ENCODE results near the gene LEPROT. TPM values are rescaled to one million over a fixed set of nuclear protein-coding genes. Genes with fewer than 3 reads are reported as not detected.
"Not testable (repeated sequence)": the region's sequence is repeated elsewhere in the genome, so short reads cannot be mapped to it uniquely, and the experiment has no call there.

The LEPROT gene
- total RNA-seq, 2 donors from 2014 or later = 59.8 to 77.1 TPM

GRCh38 chr1:65431111-65431705 lies 10.7 kb downstream of the LEPROT start:
- ATAC-seq = no peak
- intact Hi-C loops (cut with DNase I, micrococcal nuclease) = no loop called here
- DNase-seq = no peak

- ATAC-seq (no peak), DNase-seq (no peak)
- intact Hi-C loops (cut with DNase I, micrococcal nuclease) = no loop called here
Observed at GRCh38 chr1:65432918-65433317, 12.4 kb downstream of the LEPROT start.

- intact Hi-C loops (cut with DNase I, micrococcal nuclease) = no loop called here
- ATAC-seq (no peak), DNase-seq (no peak)
Observed at GRCh38 chr1:65434255-65434654, 13.8 kb downstream of the LEPROT start.

DNA sequence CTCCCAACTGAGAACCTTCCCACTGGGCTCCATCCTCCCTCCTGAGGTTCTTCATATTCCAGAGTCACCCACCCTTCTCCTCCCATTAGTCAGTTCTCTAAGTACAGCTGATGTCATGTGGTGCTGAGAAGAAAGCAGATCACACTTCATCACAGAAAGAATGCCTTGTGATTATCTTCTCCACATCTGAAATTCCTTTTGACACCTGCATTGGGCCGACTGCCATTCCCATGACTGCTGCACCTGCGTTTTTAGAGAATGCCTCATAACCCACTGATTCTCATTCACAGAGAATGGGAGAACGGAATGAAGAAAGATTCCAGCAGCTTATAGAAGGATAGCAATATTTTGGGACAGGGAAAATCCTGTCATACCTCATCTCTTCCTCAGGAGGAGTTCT lies 14.3 kb downstream of the LEPROT start:
- ATAC-seq (no peak), DNase-seq (no peak)
- intact Hi-C loops (cut with DNase I, micrococcal nuclease) = no loop called here

DNA sequence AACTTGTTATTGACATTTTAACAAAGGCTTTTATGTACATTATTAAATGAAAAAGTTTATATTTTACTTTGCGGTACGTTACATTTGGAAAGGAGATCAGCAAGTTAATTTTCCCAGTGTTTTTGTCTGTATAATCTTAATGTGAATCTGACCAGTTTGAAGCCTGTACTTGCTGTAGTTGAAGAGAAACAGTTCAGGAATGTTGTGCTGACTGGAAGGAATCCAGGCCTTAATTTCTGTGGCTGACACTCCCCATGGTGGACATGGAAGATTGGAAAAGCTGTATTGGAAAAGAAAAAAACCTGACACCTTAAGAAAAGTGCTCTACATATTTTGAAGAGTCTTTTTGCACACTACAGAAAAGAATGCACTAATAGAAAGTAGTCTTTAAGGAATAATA lies 15.5 kb downstream of the LEPROT start:
- ATAC-seq (no peak), DNase-seq (no peak)
- intact Hi-C loops (cut with DNase I, micrococcal nuclease) = no loop called here

- DNase-seq (no peak), ATAC-seq (no peak)
- intact Hi-C loops (cut with DNase I, micrococcal nuclease) = no loop called here
Observed at GRCh38 chr1:65437616-65438015, 17.1 kb downstream of the LEPROT start.

DNA sequence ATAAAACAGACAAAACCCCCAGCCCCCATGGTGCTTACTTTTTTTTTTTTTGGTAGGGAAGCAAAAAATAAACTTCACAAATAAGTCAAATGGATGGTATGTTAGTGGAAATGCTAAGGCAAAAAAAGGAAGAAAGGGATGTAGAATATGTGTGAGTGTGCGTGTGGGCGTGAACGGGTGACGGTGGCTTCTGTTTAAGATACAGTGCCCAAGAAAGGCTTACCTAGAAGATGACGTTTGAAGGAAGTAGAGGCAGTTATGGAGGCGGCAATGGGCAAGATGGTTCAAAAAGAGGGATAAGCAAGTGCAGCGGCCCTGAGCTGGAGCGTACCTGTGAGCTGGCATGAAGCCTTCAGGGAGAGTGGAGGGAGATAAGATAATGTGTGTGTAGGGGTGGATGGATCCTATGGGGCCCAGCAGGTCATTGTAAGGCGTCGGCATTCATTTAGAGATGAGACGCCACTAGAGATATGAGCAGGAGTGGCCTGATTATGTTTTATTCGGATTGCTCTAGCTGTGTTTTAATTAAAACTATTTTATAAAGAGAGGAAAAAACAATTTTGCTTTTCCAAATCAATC lies 19.9 kb downstream of the LEPROT start:
- intact Hi-C loops (cut with DNase I, micrococcal nuclease) = no loop called here
- no peak for ATAC-seq
- no peak for DNase-seq

DNA sequence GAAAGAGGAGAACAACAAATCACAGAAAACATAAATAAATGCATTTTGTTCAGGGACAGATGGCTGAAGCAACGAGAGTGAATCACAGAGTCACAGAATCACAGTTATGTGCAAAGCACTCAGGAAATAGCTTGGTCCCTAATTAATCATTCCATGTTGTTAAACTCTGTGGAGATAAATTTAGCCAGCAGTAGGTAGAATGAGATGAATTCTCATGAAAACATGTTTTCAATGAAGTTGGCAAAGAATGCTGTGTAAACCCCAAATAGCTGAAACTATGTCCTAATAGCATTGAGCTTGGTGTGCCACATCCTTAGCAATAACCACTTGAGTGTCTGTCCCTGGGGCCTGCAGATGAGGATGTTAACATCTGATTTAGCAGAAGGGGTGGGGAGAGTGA lies 20.4 kb downstream of the LEPROT start:
- DNase-seq = no peak
- no peak for ATAC-seq
- intact Hi-C loops (cut with DNase I, micrococcal nuclease) = no loop called here

GRCh38 chr1:65441464-65441863 lies 21.0 kb downstream of the LEPROT start:
- DNase-seq (no peak), ATAC-seq (no peak)
- intact Hi-C loops (cut with DNase I, micrococcal nuclease) = no loop called here

GRCh38 chr1:65442442-65442841 lies 22.0 kb downstream of the LEPROT start:
- ATAC-seq (no peak), DNase-seq (no peak)
- intact Hi-C loops (cut with DNase I, micrococcal nuclease) = no loop called here

DNA sequence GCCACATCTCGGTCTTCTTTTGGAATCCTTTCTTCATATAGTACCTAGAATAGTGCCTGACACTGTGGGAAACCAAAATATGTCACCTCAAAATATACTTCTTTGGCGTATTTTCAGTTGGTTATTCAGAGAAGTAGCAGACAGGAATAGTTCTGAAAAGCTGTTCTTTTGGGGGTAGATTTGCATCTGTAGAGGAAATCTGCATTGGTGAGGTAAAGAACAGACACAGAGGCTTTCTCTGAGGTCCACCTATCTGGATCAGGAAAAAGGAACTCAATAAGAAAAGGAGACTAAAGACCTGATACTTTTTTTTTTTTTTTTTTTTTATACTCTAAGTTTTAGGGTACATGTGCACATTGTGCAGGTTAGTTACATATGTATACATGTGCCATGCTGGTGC lies 23.2 kb downstream of the LEPROT start:
- intact Hi-C loops (cut with DNase I, micrococcal nuclease) = no loop called here
- ATAC-seq = no peak
- no peak for DNase-seq

DNA sequence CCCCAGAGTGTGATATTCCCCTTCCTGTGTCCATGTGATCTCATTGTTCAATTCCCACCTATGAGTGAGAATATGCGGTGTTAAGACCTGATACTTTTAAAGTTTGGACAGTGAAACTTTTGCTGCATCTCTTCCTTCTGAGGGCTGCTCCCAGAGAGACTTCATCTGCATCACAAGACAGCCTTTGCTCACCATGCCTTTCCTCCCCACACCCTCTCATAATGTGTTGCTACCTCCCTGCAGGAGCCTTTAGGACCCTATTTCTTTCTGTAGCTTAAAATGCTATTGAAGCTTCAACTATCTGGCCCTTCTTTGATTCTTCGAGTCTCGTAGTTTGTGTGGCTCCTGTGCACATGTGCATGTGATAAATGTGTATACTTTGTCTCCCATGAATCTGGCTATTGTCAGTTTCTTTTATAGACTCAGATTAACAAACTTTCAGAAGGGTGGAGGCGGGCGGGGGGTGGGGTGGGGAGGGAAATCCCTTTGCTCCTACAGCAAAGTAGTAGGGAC lies 23.7 kb downstream of the LEPROT start:
- no peak for ATAC-seq
- intact Hi-C loops (cut with DNase I, micrococcal nuclease) = no loop called here
- no peak for DNase-seq

DNA sequence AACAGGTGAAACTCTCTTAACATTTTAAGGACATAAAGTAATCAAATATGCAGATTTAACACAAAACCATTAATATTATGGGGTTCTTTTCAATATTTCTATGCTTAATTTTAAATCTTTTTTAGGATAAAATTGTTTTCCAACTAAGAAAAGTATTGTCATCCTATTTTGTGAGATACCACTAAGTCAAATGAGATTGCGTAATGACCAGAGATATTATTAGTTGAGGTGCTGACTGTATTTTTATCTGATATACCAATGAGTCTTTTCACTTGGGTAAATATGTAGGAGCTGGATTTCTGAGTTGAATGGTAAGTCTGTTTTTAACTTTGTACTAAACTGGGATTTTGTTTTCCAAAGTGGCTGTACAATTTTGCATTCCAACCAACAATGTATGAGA lies 25.4 kb downstream of the LEPROT start:
- no peak for DNase-seq
- intact Hi-C loops (cut with DNase I, micrococcal nuclease) = no loop called here
- ATAC-seq = no peak

DNA sequence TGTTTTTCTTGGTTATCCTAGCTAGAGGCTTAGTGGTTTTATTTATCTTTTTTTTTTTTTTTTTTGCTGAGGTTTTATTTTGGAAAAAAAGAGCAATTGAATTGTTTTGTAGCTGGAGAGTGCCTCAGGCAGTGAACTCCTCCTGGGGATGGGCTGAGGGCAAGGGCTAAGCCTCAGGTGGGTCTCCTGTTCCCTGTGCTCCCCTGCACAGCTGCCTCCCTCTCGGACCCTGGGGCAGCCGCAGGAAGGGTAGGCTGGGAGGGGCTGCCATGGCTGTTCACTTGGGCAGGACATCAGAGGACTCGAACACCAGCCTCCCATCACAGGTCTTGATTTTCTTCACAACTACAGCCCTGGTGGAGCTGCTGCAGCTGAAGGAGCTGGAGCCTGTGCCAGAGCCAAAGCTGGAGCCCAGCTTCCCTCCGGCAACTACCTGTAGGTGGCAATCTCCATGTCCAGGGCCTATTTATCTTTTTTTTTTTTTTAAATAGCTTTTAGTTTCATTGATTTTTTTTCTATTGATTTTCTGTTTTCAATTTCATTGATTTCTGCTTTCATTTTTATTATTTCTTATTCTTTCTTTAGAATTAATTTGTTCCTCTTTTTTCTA lies 28.9 kb downstream of the LEPROT start:
- intact Hi-C loops (cut with DNase I, micrococcal nuclease) = no loop called here
- ATAC-seq (no peak), DNase-seq (no peak)

GRCh38 chr1:65455678-65456077 lies 35.2 kb downstream of the LEPROT start:
- DNase-seq; ATAC-seq; intact Hi-C loops (cut with DNase I, micrococcal nuclease): not testable (repeated sequence)

DNA sequence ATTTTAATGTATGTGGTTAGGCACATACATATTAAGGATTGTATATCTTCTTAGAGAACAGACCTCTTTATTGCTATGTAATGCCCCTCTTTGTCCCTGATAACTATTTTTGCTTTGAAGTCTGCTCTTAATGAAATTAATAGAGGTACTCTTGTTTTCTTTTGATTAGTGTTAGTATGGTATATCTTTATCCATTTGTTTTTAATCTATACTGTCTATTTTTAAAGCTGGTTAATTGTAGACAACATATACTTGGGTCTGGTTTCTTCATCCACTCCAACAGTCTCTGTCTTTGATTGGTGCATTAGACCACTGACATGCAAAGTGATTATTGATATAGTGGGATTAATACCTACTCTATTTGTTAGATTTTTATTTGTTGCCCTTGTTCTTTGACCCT lies 36.0 kb downstream of the LEPROT start:
- no peak for ATAC-seq
- intact Hi-C loops (cut with DNase I, micrococcal nuclease) = no loop called here
- DNase-seq = no peak

GRCh38 chr1:65457868-65458267 lies 37.4 kb downstream of the LEPROT start:
- DNase-seq (no peak), ATAC-seq (no peak)
- intact Hi-C loops (cut with DNase I, micrococcal nuclease) = no loop called here

GRCh38 chr1:65458730-65459396 lies 38.4 kb downstream of the LEPROT start:
- intact Hi-C loops (cut with DNase I, micrococcal nuclease) = no loop called here
- no peak for DNase-seq
- ATAC-seq = no peak

DNA sequence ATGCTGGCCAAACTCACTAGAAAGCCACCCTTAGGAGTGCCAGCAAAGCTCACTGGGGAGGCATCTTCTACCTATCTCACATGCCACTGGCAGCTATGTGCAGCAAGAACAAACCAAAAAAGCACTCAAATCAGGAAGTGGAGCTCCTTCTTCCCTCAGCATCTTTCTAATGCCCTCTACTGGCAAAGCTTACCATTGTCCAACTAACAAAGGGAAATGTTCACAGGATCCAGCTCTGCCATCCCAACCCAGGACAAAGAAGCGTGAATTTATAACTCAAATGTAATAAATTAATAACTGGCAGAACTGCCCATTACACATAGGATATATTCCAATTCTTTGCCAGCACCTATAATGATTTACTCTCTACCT lies 38.9 kb downstream of the LEPROT start:
- no peak for DNase-seq
- ATAC-seq = peak; percentile 37
- intact Hi-C loops (cut with DNase I, micrococcal nuclease) = no loop called here

GRCh38 chr1:65465837-65466236 lies 45.4 kb downstream of the LEPROT start:
- intact Hi-C loops (cut with DNase I, micrococcal nuclease); DNase-seq; ATAC-seq: not testable (repeated sequence)

Data from left colon (tissue), 2 donors.